GM21825 (cell line): ENCODE data around the gene PPFIBP1.
"Not testable (repeated sequence)": the region's sequence is repeated elsewhere in the genome, so short reads cannot be mapped to it uniquely, and the experiment has no call there.

Source experiments
- ATAC-seq: cut with Tn5 transposase; IDR thresholded peaks from one replicate; pipeline ENCODE4 v1.9.1; 2021; ENCODE audit warnings: mild to moderate bottlenecking, moderate library complexity; ENCODE audit not compliant: unreplicated experiment

Gene PPFIBP1

GRCh38 chr12:27588075-27588730, 64.2 kb downstream of the PPFIBP1 start:
- not testable (repeated sequence) for ATAC-seq

- no peak for ATAC-seq
These were observed 64.8 kb downstream of the PPFIBP1 start for GRCh38 chr12:27588776-27589175.

- ATAC-seq = no peak
These were observed 65.4 kb downstream of the PPFIBP1 start for GRCh38 chr12:27589419-27589818.

GRCh38 chr12:27591698-27592097, 67.7 kb downstream of the PPFIBP1 start:
- ATAC-seq = not testable (repeated sequence)

GRCh38 chr12:27592548-27592947, 68.5 kb downstream of the PPFIBP1 start:
- ATAC-seq = no peak

- ATAC-seq = no peak
These were observed 69.3 kb downstream of the PPFIBP1 start for GRCh38 chr12:27593266-27593665.

- no peak for ATAC-seq
These were observed 71.2 kb downstream of the PPFIBP1 start for GRCh38 chr12:27595231-27595642.

GRCh38 chr12:27598866-27599265, 74.9 kb downstream of the PPFIBP1 start:
- not testable (repeated sequence) for ATAC-seq

- not testable (repeated sequence) for ATAC-seq
These were observed 77.2 kb downstream of the PPFIBP1 start for GRCh38 chr12:27601056-27601828.

GRCh38 chr12:27602516-27602915, 78.5 kb downstream of the PPFIBP1 start:
- ATAC-seq = no peak

GRCh38 chr12:27604431-27604830, 80.4 kb downstream of the PPFIBP1 start:
- no peak for ATAC-seq

GRCh38 chr12:27606986-27607385, 83.0 kb downstream of the PPFIBP1 start:
- ATAC-seq = no peak

- ATAC-seq = no peak
These were observed 83.6 kb downstream of the PPFIBP1 start for GRCh38 chr12:27607591-27607990.

- no peak for ATAC-seq
These were observed 84.9 kb downstream of the PPFIBP1 start for GRCh38 chr12:27608890-27609289.

GRCh38 chr12:27610374-27610773, 86.4 kb downstream of the PPFIBP1 start:
- ATAC-seq = no peak

GRCh38 chr12:27614386-27614785, 90.4 kb downstream of the PPFIBP1 start:
- no peak for ATAC-seq

- ATAC-seq = no peak
These were observed 90.9 kb downstream of the PPFIBP1 start for GRCh38 chr12:27614866-27615265.

GRCh38 chr12:27615331-27615891, 91.4 kb downstream of the PPFIBP1 start:
- no peak for ATAC-seq

GRCh38 chr12:27616356-27617142, 92.5 kb downstream of the PPFIBP1 start:
- ATAC-seq = no peak

GRCh38 chr12:27618836-27619235, 94.8 kb downstream of the PPFIBP1 start:
- ATAC-seq = no peak

- no peak for ATAC-seq
These were observed 95.3 kb downstream of the PPFIBP1 start for GRCh38 chr12:27619308-27619707.
